IMR-90 (cell line): ENCODE data around the gene MTPN. TPM values are rescaled to one million over a fixed set of nuclear protein-coding genes. Genes with fewer than 3 reads are reported as not detected.

Source experiments
- ATAC-seq: fragments of 200-7000 bp; cut with Tn5 transposase; 2 replicates; pipeline ENCODE4 v1.9.1; 2020; ENCODE audit warnings: low read depth, mild to moderate bottlenecking, moderate library complexity
- BruUV-seq: library from RNA; stranded (reverse); fragments of 400-500 nt; replicated peaks from 2 replicates; lab custom pipeline; 2021; lab: Mats Ljungman, UMichigan
- CTCF ChIA-PET: fragments of 300-600 bp; formaldehyde crosslinking; extraction: SDS; loops from one replicate; lab custom pipeline; 2021; ENCODE audit warnings: antibody characterized with exemption; lab: Yijun Ruan, JAX
- POLR2A ChIA-PET: fragments of 300-600 bp; sonication (Branson Sonifier 250); formaldehyde crosslinking; loops from one replicate; lab custom pipeline; 2022; ENCODE audit warnings: antibody characterized with exemption; ENCODE audit not compliant: unreplicated experiment; lab: Charles Lee
- DNase-seq: peaks from one replicate; pipeline ENCODE4 v3.0.0; 2013
- H2AFZ ChIP-seq: replicated peaks from 2 replicates; pipeline ENCODE3; 2013; ENCODE audit warnings: low read length, mild to moderate bottlenecking; ENCODE audit not compliant: poor library complexity
- H2AK5ac ChIP-seq: 2 replicates; pipeline ENCODE4 v1.6.1; 2013; ENCODE audit warnings: low read depth, low read length, inconsistent platforms
- H2AK9ac ChIP-seq: replicated peaks from 2 replicates; pipeline ENCODE3; 2013; ENCODE audit warnings: mild to moderate bottlenecking, low read depth, low read length, moderate library complexity; ENCODE audit not compliant: poor library complexity
- H2BK120ac ChIP-seq: 2 replicates; pipeline ENCODE4 v1.6.1; 2013; ENCODE audit warnings: low read depth, low read length, inconsistent platforms
- H2BK15ac ChIP-seq: 3 replicates; pipeline ENCODE4 v1.6.1; 2013; ENCODE audit warnings: low read depth, low read length, inconsistent platforms
- H2BK20ac ChIP-seq: 2 replicates; pipeline ENCODE4 v1.6.1; 2013; ENCODE audit warnings: low read depth, mild to moderate bottlenecking, inconsistent platforms, low read length, moderate library complexity
- H2BK5ac ChIP-seq: 2 replicates; pipeline ENCODE4 v1.6.1; 2013; ENCODE audit warnings: mild to moderate bottlenecking, low read depth, low read length, inconsistent platforms; ENCODE audit not compliant: poor library complexity, severe bottlenecking
- H3K14ac ChIP-seq: replicated peaks from 2 replicates; pipeline ENCODE4 v1.6.1; 2013; ENCODE audit warnings: low read depth, low read length, inconsistent platforms
- H3K18ac ChIP-seq: 2 replicates; pipeline ENCODE4 v1.6.1; 2013; ENCODE audit warnings: low read depth, low read length, control low read depth
- H3K23ac ChIP-seq: 2 replicates; pipeline ENCODE4 v1.6.1; 2013; ENCODE audit warnings: low read depth, low read length, inconsistent platforms
- H3K27ac ChIP-seq: 2 replicates; pipeline ENCODE4 v1.5.1; 2013; ENCODE audit warnings: mild to moderate bottlenecking, control low read depth, low read length; ENCODE audit not compliant: insufficient read depth
- H3K27me3 ChIP-seq: 2 replicates; pipeline ENCODE4 v1.6.1; 2013; ENCODE audit warnings: low read length; ENCODE audit not compliant: control insufficient read depth, insufficient read depth
- H3K36me3 ChIP-seq: 2 replicates; pipeline ENCODE4 v1.6.1; 2013; ENCODE audit warnings: low read length, mixed read lengths; ENCODE audit not compliant: control insufficient read depth, insufficient read depth
- H3K4ac ChIP-seq: 2 replicates; pipeline ENCODE4 v1.6.1; 2013; ENCODE audit warnings: low read depth, low read length, inconsistent platforms
- H3K4me1 ChIP-seq: 2 replicates; pipeline ENCODE4 v1.6.1; 2013; ENCODE audit warnings: low read length, mixed read lengths; ENCODE audit not compliant: control insufficient read depth, insufficient read depth
- H3K4me2 ChIP-seq: 2 replicates; pipeline ENCODE4 v1.6.1; 2013; ENCODE audit warnings: low read depth, mild to moderate bottlenecking, control low read depth, low read length, moderate library complexity
- H3K4me3 ChIP-seq: 2 replicates; pipeline ENCODE4 v1.5.1; 2013; ENCODE audit warnings: low read depth, mild to moderate bottlenecking, control low read depth, low read length, moderate library complexity; ENCODE audit not compliant: insufficient read depth
- H3K56ac ChIP-seq: 2 replicates; pipeline ENCODE4 v1.6.1; 2013; ENCODE audit warnings: low read length, inconsistent platforms; ENCODE audit not compliant: insufficient read depth; ENCODE audit errors: extremely low read depth
- H3K79me1 ChIP-seq, 2 experiments: 2 replicates each; pipeline ENCODE4 v1.6.1; 2013; ENCODE audit warnings: low read length in 2 of 2, inconsistent platforms in 1 of 2, low read depth in 1 of 2
- H3K9ac ChIP-seq: 2 replicates; pipeline ENCODE4 v1.6.1; 2013; ENCODE audit warnings: low read depth, low read length, control low read depth
- H3K9me1 ChIP-seq: 2 replicates; pipeline ENCODE4 v1.6.1; 2013; ENCODE audit warnings: low read length, inconsistent platforms; ENCODE audit not compliant: insufficient read depth
- H3K9me3 ChIP-seq: 2 replicates; pipeline ENCODE4 v1.6.1; 2013; ENCODE audit warnings: low read length; ENCODE audit not compliant: control insufficient read depth, insufficient read depth
- H4K20me1 ChIP-seq: 2 replicates; pipeline ENCODE4 v1.6.1; 2013; ENCODE audit warnings: low read length, inconsistent platforms; ENCODE audit not compliant: insufficient read depth
- H4K5ac ChIP-seq: 2 replicates; pipeline ENCODE4 v1.6.1; 2013; ENCODE audit warnings: mild to moderate bottlenecking, low read depth, low read length, control low read depth
- H4K8ac ChIP-seq, 2 experiments: 2 replicates each; pipeline ENCODE4 v1.6.1; 2013; ENCODE audit warnings: low read depth in 2 of 2, low read length in 2 of 2, control low read depth in 1 of 2, inconsistent platforms in 1 of 2
- H4K91ac ChIP-seq: 2 replicates; pipeline ENCODE4 v1.6.1; 2013; ENCODE audit warnings: low read depth, low read length, inconsistent platforms; ENCODE audit not compliant: insufficient read depth
- CEBPB ChIP-seq: IDR thresholded peaks from 2 replicates; pipeline ENCODE4 v1.6.1; 2012; ENCODE audit warnings: low read depth, low read length, improper control_type of control experiment
- SMC3 ChIP-seq: fragments of 150-350 bp; IDR thresholded peaks from 2 replicates; pipeline ENCODE4 v1.6.1; 2016; ENCODE audit warnings: low read depth, mild to moderate bottlenecking, antibody characterized with exemption, low read length, moderate library complexity
- WGBS, 2 experiments: methylation state at CpG; one replicate each; pipeline versions ENCODE4 v1.1.5 to v1.1.7; 2013; ENCODE audit warnings: missing lambda C conversion rate in 2 of 2; ENCODE audit not compliant: insufficient read length in 1 of 2; ENCODE audit errors: extremely low coverage in 2 of 2; 5-methylcytosine and 5-hydroxymethylcytosine counted together
- dilution Hi-C: fragments of 300-500 bp; cut with HindIII; formaldehyde crosslinking; loops from one replicate; pipeline ENCODE4 v1.14.3; 2018; ENCODE audit warnings: low sequenced_read_pairs; ENCODE audit not compliant: unreplicated experiment
- in situ Hi-C: fragments of 300-500 bp; cut with MboI; formaldehyde crosslinking; loops from 3 replicates; pipeline ENCODE4 v1.14.3; 2019; ENCODE audit warnings: low sequenced_read_pairs, inconsistent platforms, mixed read lengths
- intact Hi-C: fragments of 100-400 bp; cut with micrococcal nuclease; formaldehyde crosslinking; loops from 2 replicates; pipeline ENCODE4 v1.10.0; 2022
- polyA plus RNA-seq, 3 experiments: library from polyadenylated mRNA; depleted of rRNA; stranded (reverse); fragments of >200 nt; gene quantifications; 2 replicates each; pipeline ENCODE4 v1.2.3, GENCODE V29; 2012; ENCODE audit warnings: low replicate concordance in 1 of 3
- total RNA-seq: library from RNA; depleted of rRNA; stranded (reverse); fragments of >200 nt; gene quantifications from 2 replicates; pipeline ENCODE4 v1.2.3, GENCODE V29; 2012

MTPN gene
- total and polyA plus RNA-seq, 2 of the 4 experiments (the other 2 are of a cell fraction), result 58.8 to 94.4 TPM

GRCh38 chr7:135980665-135981180 lies 3.6 kb upstream of the MTPN start:
- H3K9me1 ChIP-seq, result no peaks in the 10 kb centered on the region
- ChIA-PET CTCF (no interaction called here), POLR2A (no interaction called here)
- no peak overlapping the region for H3K4me3 ChIP-seq
- no peak overlapping the region for H4K5ac ChIP-seq
- whole genome bisulfite sequencing, 2 experiments, result no CpG with 5 or more reads among the region's 3 CpGs
- DNase-seq (peak; percentile 39), ATAC-seq (no peak)
- H3K9ac ChIP-seq, result no peak overlapping the region
- H2BK120ac ChIP-seq, result no peak overlapping the region
- no peak overlapping the region for H3K56ac ChIP-seq
- no peak overlapping the region for H3K27ac ChIP-seq
- peak overlapping the region; percentile 21; the same call in 1 of the 3 replicates for H2BK15ac ChIP-seq
- no peak overlapping the region for H4K91ac ChIP-seq
- peaks cover 0 to 13% of the 10 kb centered on the region in 2 experiments; a peak in 2 of 4 replicates for H3K79me1 ChIP-seq
- in situ Hi-C loops (no loop called here), intact Hi-C loops (no loop called here), dilution Hi-C loops (no loop called here)
- H2AK5ac ChIP-seq, result no peak overlapping the region
- H3K18ac ChIP-seq, result no peak overlapping the region
- no peak overlapping the region for H2AFZ ChIP-seq
- H3K14ac ChIP-seq, result peak overlapping the region; percentile 52; the same call in 1 of the 2 replicates
- no TSS peak for BruUV-seq
- H3K4me1 ChIP-seq, result 0 out of 2 replicates have a peak, but pooled peaks cover 1% of the 10 kb centered on the region
- no peak for TF ChIP-seq SMC3
- no peak for TF ChIP-seq CEBPB
- no peaks in the 10 kb centered on the region for H3K27me3 ChIP-seq
- no peaks in the 10 kb centered on the region for H3K9me3 ChIP-seq
- H4K8ac ChIP-seq, result peak overlapping the region in 1 of 2 experiments; percentile 2; a peak in 1 of 4 replicates
- H3K23ac ChIP-seq, result no peak overlapping the region
- no peak overlapping the region for H3K4ac ChIP-seq
- peak overlapping the region; percentile 48; the same call in 1 of the 2 replicates for H3K4me2 ChIP-seq
- H4K20me1 ChIP-seq, result 0 out of 2 replicates have a peak, but pooled peaks cover 4% of the 10 kb centered on the region
- no peaks in the 10 kb centered on the region for H3K36me3 ChIP-seq
- peak overlapping the region; percentile 70 for H2BK5ac ChIP-seq
- no peak overlapping the region for H2AK9ac ChIP-seq
- peak overlapping the region; percentile 43; the same call in 1 of the 2 replicates for H2BK20ac ChIP-seq
